AG09309 (cell line): Measurements from ENCODE around the gene PGC.

Experiments used
- DNase-seq: peaks from one replicate; pipeline ENCODE4 v3.0.0-alpha.2; 2010; ENCODE audit warnings: low read depth
- H3K4me3 ChIP-seq: 2 replicates; pipeline ENCODE4 v1.5.1; 2011; ENCODE audit warnings: mild to moderate bottlenecking, low read depth, low read length, moderate library complexity; ENCODE audit not compliant: control insufficient read depth
- TF ChIP-seq, protein P1 (sequence below): IDR thresholded peaks from 2 replicates; pipeline ENCODE4 v1.5.1; 2011; ENCODE audit warnings: mild to moderate bottlenecking, low read depth, low read length, inconsistent platforms; ENCODE audit not compliant: insufficient read depth, control insufficient read depth; ENCODE audit errors: missing control alignments

The PGC gene

DNA sequence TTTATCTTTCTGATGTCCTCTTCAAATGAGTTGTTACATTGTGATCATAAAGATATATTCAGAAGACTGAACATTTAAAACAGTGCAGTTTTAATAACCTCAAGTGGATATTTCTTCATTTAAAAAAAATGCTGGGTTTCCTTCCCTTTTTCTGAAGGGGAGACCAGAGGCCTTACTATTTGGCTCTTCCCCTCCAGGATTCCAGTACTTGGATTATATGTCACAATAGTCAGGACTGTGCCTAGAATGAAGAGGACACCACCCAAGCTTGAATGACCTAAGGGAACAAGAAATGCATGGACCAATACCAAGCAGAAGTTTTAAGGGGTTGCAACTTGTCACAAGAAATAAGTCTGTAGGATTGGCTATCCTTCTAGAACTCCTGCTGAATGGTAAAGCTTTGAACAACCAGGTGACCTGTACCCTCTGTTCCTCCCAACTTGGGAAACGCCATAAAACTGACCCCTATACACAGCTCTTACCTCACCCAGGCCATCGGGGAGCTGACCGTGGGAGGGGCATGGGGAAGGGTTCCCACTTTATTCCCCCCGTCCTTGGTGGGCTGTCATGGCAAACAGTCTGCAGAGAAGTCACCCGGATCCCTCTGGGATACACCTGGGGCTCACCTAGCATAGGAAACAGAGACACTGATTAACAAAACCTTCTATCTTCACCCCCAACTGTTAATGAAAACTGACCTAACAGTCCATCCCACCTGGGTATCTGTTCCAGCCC lies 30.5 kb upstream of the PGC start:
- H3K4me3 ChIP-seq: no peak overlapping the region
- TF ChIP-seq, protein P1, sequence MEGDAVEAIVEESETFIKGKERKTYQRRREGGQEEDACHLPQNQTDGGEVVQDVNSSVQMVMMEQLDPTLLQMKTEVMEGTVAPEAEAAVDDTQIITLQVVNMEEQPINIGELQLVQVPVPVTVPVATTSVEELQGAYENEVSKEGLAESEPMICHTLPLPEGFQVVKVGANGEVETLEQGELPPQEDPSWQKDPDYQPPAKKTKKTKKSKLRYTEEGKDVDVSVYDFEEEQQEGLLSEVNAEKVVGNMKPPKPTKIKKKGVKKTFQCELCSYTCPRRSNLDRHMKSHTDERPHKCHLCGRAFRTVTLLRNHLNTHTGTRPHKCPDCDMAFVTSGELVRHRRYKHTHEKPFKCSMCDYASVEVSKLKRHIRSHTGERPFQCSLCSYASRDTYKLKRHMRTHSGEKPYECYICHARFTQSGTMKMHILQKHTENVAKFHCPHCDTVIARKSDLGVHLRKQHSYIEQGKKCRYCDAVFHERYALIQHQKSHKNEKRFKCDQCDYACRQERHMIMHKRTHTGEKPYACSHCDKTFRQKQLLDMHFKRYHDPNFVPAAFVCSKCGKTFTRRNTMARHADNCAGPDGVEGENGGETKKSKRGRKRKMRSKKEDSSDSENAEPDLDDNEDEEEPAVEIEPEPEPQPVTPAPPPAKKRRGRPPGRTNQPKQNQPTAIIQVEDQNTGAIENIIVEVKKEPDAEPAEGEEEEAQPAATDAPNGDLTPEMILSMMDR: no peak
- DNase-seq: no peak

DNA sequence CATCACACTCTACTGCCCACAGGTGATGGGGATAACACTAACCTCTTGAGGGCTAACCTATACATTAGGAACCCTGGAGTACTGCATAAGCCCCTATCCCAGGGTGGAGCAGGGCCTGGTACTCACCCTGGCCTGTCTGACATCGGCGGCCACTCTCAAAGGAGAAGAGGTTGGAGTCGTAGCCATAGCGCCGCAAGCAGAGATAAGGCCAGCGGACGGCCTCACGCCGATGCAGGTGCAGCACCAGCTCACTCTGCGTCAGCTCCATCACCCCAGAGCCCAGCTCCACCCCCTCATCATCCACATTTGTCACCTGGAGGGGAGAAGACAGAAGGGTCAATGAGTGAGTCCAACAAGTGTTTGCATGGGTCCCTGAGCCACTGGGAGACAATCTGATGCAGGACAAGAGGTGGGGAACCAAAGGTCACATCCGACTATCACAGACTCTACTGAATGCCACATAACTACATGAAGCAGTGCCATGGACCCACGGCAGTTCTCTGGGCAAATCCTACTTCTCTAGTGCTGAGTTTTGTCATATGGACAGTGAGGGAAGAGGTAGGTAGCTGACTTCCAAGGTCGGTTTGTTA lies 28.2 kb upstream of the PGC start:
- TF ChIP-seq, protein P1: no peak
- DNase-seq: no peak
- no peak overlapping the region for H3K4me3 ChIP-seq

DNA sequence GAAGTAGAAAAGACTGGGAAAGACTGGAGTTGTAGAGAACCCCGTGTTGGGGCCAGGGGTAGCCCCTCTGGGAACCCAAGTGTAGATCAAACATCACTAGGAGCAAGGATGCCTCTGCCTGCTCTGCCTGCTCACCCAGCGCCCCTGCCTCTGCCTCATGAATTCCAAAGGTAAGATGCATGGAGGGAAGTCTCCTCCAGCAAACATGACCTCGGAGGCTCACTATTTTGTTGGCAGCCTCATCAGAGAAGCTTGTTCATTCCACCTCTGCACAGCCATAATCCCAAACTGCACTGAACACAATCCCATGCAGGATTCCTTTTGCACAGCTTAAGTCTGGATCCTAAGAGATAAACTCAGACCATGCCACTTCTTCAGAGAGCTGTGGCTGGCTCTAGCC lies 27.6 kb upstream of the PGC start:
- DNase-seq: no peak
- no peak overlapping the region for H3K4me3 ChIP-seq
- TF ChIP-seq, protein P1: no peak

DNA sequence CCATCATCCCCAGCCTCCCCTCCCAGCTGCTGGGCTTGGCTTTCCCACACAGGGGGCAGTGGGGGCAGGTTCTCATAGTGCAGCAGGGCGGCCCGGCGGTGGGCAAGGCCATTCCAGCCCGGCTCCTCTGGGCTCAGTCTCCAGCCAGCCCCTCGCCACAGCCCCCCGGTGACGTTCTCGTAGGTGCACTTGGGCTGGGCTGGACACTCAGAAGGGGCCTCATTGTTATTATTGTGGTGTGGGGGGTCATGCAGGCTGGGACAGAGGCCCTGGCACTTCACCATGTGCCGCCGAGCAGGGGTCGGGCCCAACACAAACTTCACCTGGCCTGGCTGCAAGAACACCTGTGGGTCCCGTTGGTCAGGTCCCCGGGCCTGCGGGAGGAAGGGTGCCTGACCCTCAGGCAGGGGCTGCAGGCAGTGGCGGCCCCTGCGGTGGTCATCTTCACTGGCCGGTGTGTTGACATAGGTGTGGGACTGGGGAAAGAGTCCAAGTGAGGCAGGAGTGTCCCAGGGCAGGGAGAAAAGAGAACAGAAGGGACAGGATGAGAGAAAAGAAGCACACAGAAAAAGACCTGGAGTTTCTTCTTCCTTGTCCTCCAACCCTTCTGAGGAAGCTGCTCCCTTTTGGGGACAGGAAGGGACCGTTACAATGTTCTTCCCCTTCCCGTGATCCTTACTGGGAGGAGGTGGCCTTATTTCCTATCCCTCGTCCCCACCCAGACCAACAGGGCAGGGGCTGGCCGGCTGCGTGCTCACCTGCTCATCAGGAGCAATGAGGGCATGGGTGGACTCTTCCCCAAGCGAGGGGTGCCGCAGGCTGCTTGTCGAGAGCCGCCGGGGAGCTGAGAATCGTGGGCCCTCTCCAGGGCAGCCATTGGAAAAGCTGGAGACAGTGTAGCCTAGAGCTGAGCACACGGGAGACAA lies 24.1 kb upstream of the PGC start:
- no peak overlapping the region for H3K4me3 ChIP-seq
- TF ChIP-seq, protein P1: no peak
- no peak for DNase-seq

DNA sequence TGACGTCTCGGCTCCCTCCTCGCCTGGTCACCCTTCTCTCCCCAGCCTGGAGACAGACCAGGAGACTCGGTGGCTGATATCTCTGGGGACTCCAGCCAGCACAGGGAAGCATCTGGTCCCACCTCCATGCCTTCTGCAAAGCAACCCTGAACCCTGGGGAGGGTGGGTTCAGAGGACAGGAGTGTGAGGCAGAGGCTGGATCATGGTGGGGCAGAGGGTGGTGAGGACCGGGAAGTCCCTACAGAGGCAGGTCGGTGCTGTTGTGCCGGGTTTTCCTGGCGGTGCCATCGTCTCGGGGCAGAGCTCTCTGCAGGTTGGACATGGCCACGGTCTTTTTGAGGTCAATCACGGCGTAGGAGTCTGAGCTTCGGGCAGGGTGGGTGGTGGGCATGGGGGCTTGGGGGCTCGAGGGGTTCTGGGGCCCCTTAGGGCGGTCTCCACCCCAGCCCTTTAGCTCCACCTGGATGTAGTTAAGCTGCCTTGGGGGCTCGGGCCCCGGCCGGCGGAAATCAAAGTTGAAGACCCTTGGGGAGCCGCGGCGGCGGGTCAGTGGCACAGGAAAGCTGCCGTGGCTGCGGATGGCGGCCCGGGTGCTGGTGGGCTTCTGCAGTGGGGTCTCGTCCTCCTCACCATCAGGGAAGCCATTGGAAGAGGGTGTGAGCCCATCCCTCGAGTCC lies 23.3 kb upstream of the PGC start:
- TF ChIP-seq, protein P1: no peak
- no peak overlapping the region for H3K4me3 ChIP-seq

DNA sequence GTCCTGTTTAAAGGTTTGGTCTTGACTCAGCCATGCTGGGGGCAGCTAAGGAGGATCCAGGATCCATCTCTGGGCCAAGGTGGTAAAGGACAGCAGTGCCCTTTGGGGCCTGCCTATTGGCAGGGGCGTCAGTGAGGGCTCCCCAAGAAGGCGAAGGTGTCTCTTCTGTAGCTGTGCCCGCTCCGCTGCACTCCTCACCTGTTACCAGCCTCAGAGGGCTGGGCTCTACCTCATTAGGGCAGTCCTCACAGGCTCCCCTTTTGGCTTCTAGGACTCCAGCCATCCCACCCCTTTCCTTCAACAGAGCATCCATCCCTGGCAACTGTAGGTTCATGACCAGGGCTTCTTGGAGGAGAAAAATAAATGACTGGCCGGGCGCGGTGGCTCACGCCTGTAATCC lies 22.2 kb upstream of the PGC start:
- DNase-seq: no peak
- TF ChIP-seq, protein P1: no peak
- no peak overlapping the region for H3K4me3 ChIP-seq

More for the DNA sequence above, 23.3 kb upstream of the PGC start:
- DNase-seq: no peak
